GM18873 (cell line): ENCODE results near the gene SMG1.
"Not testable (repeated sequence)": the region's sequence is repeated elsewhere in the genome, so short reads cannot be mapped to it uniquely, and the experiment has no call there.

ENCODE experiments used
- ATAC-seq: cut with Tn5 transposase; IDR thresholded peaks from one replicate; pipeline ENCODE4 v1.9.1; 2021; ENCODE audit warnings: mild to moderate bottlenecking, moderate library complexity, moderate number of reproducible peaks; ENCODE audit not compliant: unreplicated experiment, low FRiP score

SMG1 gene

DNA sequence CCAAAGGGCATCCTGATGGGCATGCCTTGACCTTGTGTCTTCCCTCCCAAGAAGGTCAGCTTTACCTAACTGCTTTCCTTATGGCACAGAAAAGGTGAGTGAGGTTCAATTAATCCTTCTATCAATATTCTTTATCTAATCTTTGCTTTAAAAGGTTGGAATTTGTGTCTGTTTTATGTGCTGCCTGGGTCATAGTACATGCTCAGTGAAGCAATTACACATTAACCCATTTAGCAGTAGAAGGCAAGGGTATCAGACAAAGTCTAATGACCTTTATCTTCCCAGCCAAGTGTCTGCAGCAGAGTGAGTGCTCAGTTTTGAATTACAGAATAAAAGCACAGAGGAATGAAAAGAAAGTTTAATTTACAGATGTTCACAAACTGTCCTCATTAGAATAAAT, 63.3 kb downstream of the SMG1 start:
- not testable (repeated sequence) for ATAC-seq

GRCh38 chr16:18855196-18855595, 71.0 kb downstream of the SMG1 start:
- no peak for ATAC-seq

DNA sequence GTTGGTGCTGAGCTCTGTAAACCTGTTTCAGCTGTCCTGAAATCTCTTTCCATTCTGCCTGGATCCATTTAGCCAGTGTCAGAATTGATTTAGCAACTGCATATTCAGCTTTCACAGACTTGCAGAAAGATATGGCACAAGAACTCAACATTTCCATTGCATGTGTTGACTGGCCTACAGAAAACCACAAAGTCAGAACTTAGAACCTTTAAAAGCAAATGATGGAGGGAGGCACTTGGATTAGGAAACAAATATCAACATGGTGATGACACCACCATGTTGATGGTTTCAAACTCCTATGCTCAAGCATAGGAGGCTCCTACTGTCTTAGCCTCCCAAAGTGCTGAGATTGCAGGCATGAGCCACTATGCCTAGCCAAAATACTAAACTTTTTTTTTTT, 72.5 kb downstream of the SMG1 start:
- no peak for ATAC-seq

GRCh38 chr16:18852647-18853046, 73.6 kb downstream of the SMG1 start:
- ATAC-seq: no peak

DNA sequence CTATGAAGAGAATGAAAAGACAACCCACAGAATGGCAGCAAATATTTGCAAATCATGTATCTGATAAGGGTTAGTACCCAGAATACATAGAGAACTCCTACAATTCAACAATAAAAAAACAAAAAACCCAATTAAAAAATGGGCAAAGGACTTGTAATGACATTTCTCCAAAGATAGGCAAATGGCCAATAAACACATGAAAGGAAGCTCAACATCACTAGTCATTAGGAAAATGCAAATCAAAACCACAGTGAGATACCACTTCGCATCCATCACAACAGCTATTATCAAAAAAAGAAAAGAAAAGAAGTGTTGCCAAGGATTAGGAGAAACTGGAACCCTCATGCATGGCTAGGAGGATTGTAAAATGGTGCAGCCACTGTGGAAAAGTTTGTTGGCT, 79.8 kb downstream of the SMG1 start:
- no peak for ATAC-seq

DNA sequence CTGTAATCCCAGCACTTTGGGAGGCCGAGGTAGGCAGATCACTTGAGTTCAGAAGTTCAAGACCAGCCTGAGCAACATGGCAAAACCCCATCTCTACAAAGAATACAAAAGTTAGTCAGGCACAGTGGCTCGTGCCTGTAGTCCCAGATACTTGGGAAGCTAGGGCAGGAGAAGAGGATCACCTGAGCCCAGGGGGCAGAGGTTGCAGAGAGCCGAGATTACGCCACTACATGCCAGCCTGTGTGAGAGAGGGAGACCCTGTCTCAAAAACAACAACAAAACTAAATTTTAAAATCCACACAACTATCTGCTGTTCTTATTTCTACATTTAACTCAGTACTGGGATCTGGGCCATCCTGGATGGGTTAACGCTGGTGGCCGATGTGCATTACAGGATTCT, 83.6 kb downstream of the SMG1 start:
- no peak for ATAC-seq

- no peak for ATAC-seq
These were observed 84.2 kb downstream of the SMG1 start for GRCh38 chr16:18841833-18842525.

DNA sequence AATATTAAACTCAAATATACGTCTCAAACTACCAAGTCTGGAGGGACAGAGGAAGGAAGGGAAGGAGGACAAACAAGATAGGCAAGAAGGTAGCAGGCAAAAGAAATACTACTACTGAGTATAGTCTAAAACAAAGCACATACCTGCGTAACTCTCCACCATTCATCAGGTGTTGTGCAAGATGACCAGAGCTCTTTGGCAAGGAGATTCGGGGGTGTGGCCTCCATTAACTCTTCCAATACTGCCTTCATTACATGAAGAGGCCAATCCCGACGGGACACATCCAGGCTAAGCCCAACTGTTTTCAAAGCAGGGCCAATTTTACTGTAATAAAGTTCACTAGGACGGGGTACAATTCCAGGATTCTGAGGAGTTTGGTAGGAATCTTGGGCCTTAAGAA, 86.7 kb downstream of the SMG1 start:
- no peak for ATAC-seq

- no peak for ATAC-seq
These were observed 89.5 kb downstream of the SMG1 start for GRCh38 chr16:18836702-18837101.

DNA sequence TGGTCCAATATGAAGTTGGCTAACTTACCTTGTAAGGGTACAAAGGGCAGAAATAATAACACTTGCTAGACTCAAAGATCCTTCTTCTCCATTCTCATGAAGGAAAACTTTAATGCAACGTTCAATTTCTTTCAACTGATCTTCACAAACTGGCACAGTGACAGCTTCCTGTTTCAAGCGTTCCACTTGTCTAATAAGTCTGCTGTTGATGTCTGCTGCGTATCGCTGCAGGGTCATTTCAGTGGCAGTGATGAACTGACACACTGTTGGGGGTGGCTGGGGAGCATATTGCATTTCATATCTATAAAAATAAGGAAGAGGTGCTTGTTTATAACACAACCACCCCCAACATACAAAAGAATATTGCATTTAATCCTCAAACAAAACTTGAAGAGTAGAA, 91.3 kb downstream of the SMG1 start:
- ATAC-seq: no peak

DNA sequence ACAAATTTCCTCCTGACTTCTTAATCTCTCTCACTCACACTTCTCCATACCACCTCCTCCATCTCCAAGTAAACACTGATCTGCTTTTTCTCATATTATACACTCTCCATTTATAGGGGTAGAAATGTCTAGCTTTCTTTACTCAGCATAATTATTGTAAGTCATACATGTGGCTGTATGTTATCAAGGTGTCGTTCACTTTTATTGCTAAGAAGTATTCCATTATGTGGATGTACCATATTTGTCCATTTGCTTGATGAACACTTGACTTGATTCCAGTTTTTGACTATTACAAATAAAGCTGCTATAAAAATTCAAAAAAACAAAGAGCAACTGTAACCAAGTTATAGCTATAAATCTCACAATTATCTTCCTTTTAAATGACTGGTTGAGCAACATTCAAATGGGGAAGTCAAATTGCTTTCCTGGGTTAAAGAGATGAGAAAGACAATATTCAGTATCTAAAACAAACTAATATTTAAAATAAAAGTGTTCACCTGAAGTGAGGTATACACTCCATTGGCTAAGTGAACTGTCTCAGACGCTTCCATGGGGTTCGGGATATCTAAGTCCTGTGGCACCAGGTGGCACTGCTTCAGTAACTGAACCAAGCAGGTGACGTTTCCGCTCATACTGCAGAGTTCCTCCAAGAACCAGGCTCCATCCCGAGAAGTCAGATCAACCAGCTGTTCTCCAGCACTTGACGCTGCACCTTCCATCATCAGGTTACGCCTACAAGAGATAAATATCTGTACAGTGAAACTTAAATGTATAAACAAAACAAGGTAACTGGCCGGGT, 92.3 kb downstream of the SMG1 start:
- no peak for ATAC-seq

GRCh38 chr16:18832613-18833012, 93.6 kb downstream of the SMG1 start:
- no peak for ATAC-seq

DNA sequence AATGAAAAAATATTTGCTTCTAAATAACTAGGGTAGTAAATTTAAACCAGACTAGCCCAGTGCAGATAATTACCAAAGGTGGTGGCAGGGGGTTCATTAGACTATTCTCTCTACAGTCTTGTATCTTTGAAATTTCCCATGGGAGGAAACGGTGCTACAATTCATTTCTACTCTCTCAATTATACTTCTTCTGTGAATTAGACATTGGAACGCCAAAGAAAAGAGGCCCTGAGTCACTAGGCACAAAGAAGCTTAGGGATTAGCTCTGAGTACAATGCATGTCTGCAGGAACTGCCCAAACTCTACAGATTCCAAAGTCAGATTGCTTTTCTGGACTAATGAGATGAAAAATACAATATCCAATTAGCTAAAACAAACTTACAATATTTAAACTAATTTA, 94.2 kb downstream of the SMG1 start:
- ATAC-seq: no peak

- no peak for ATAC-seq
These were observed 97.0 kb downstream of the SMG1 start for GRCh38 chr16:18829251-18829650.

DNA sequence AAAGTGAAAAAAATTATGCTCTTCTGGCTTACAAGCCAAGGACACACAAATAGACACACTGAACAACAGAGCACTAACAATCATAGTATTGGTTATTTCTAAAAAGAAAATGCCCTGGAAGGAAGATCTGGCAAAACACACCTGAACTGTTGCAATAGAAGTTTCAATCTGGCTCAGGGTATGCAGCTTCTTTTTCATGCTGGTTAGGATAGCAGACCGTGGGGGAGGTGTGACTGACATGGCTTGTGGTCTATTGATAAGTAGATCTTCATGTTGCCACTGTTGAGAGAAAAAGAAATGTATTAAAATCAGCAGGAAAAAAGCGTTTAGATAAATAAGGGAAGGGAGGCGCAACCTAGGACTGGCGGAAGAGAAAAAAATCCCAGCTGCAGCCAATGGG, 98.3 kb downstream of the SMG1 start:
- no peak for ATAC-seq

DNA sequence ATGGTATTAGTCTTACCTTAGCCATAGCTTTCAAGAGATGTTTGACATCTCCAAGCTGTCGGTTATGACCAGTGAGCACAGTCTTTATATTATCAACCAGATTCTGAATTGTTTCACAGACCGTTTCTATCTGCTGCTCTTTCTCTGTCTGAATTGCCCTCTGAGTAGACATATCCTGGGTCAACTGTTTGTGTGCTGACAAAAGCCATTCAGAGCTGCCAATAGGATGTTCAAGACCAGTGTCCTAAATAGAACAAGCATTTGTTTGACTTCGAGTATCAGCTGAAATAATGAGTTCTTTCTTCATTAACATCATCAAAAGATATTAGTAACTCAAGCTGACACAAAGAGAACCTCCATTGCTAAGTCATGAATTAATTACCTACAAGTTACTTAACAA, 109.9 kb downstream of the SMG1 start:
- no peak for ATAC-seq

DNA sequence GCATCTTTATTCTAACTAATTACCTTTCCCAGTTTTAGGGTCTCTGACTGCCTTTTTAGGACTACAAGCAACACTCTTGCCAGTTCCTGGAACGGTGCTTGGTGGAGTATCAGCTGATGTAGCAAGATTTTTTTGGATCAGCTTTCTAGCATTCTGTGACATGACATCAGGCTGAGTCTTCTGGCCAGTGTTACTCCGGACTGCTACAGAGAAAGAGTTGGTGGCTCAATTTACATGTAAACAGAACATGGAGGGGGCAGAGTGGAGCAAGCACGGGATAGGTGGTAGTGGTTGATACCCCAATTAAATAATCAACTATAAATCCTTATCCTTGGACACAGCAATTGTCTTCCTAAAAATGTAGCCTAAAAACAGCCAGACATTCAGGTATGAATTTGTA, 114.3 kb downstream of the SMG1 start:
- ATAC-seq: no peak

GRCh38 chr16:18809165-18809564, 117.0 kb downstream of the SMG1 start:
- no peak for ATAC-seq

DNA sequence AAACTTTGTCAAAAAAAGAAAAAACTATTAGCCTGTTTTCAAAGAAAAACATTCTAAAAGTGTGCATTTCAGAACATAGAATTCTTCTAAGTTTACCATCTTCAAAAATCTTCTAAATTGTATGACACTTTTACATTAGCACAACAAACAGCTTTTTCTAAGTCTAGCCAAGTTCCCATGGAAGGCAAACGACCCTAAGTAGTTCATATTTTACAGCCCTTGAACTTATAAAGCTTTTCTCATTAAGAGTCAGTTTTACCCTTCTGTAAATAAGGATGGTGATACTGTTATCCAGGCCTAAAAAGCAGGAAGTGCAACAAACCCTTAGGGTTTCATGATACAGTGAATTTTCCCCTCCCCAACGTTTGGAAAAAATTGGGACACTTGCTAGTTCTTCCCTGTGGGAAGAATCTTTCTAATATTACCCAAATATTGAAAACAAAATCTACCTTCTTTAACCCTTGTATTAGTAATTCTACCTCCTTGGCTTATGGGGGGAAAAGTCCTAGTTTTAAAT, 120.9 kb downstream of the SMG1 start:
- no peak for ATAC-seq

GRCh38 chr16:18804540-18804939, 121.7 kb downstream of the SMG1 start:
- no peak for ATAC-seq

- no peak for ATAC-seq
These were observed 122.4 kb downstream of the SMG1 start for GRCh38 chr16:18803569-18804462.
